Measurements from ENCODE around the gene NXPH1. TPM values are rescaled to one million over a fixed set of nuclear protein-coding genes. Genes with fewer than 3 reads are reported as not detected.

Gene NXPH1
- total and polyA plus RNA-seq, 11 donors, result not detected

DNA sequence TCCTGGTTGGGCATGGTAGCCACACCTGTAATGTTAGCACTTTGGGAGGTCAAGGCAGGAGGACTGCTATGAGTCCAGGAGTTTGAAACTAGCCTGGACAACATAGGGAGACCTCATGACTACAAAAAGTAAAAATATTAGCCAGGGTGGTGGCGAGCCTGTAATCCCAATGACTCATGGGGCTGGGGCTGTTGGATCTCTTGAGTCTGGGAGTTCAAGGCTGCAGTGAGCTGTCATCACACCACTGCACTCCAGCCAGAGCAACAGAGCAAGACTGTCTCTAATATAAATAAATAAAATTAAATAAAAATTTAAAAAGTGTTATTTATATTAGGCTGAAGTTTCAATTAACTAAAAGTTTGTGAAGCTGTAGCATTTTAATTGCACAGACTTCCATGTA, 207.3 kb downstream of the NXPH1 start:
- Histone ChIP-seq H3K27me3 (no peaks in the 10 kb centered on the region), H3K4me1 (peaks cover 0 to 2% (median 0%) of the 10 kb centered on the region in 12 donors), H3K36me3 (no peaks in the 10 kb centered on the region), H3K27ac (no peak overlapping the region), H3K4me3 (no peak overlapping the region), H3K9me3 (no peaks in the 10 kb centered on the region)
- ATAC-seq (no peak), DNase-seq (no peak)
- 69 to 79% (median 74%) methylated on average over 1 of the region's 1 CpG for WGBS, 4 donors
- no peak for TF ChIP-seq POLR2A (IDR thresholded peaks at IDR 0.05)
- TF ChIP-seq CTCF (IDR thresholded peaks at IDR 0.05), result no peak
- intact Hi-C loops (cut with DNase I), result no loop called here

DNA sequence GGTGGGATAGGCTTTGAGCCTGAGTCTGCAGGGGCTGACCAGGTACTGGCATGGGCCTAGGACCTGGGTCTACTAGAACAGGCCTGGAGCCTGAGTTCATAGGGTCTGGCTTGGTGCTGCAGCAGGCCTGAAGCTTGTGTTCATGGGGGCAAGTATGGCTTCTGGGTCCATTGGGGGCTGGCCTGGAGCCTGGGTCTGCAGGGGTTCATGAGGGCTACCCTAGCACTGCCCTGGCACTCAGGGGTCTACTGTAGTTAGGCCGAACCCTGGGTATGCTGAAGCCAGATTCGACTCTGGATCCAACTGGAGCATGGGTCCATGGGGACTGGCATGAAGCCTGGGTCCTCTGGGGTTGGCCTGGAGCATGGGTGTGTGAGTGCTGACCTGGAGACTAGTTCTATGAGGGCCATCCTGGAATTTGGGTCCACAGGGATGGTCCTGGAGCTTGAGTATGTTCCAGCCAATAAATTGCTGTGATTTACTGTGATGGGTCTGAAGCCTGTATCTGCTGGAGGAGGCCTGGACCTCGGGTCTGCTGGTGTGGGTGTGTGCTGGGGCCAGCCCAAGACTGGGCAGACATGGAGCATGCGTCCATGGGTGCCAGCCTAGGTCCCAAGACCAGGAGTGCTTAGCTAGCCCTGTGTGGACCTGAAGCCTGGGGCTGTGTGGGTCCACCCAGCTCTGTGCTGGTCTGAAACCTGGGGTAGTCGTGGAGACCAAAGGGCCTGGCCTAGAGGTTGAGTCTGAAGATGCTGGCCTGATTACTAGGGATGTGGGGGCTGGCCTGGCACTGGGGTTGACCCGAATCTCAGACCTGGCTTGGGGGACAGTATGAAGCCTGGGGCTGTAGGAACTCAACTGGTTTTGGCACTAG, 235.5 kb downstream of the NXPH1 start:
- intact Hi-C loops (cut with DNase I), result no loop called here
- Histone ChIP-seq H3K36me3 (no peaks in the 10 kb centered on the region), H3K27me3 (no peaks in the 10 kb centered on the region), H3K4me3 (no peak overlapping the region), H3K27ac (no peak overlapping the region), H3K4me1 (no peaks in the 10 kb centered on the region), H3K9me3 (peaks cover 0 to 15% (median 0%) of the 10 kb centered on the region in 12 donors)
- 50 to 72% (median 68%) methylated on average over 3 to 6 of the region's 6 CpGs for WGBS, 4 donors
- ATAC-seq (peak in 1 of 4 donors; percentile 13), DNase-seq (no peak)
- TF ChIP-seq POLR2A (IDR thresholded peaks at IDR 0.05), result no peak
- no peak for TF ChIP-seq CTCF (IDR thresholded peaks at IDR 0.05)

GRCh38 chr7:8669501-8669851, 236.1 kb downstream of the NXPH1 start:
- H3K36me3 ChIP-seq, result no peaks in the 10 kb centered on the region
- H3K4me1 ChIP-seq, result no peaks in the 10 kb centered on the region
- DNase-seq, result no peak
- H3K4me3 ChIP-seq, result no peak overlapping the region
- TF ChIP-seq CTCF (IDR thresholded peaks at IDR 0.05) (no peak), POLR2A (IDR thresholded peaks at IDR 0.05) (no peak)
- intact Hi-C loops (cut with DNase I), result no loop called here
- H3K27me3 ChIP-seq, result no peaks in the 10 kb centered on the region
- ATAC-seq, result no peak
- peaks cover 0 to 15% (median 0%) of the 10 kb centered on the region in 12 donors for H3K9me3 ChIP-seq
- no peak overlapping the region for H3K27ac ChIP-seq

DNA sequence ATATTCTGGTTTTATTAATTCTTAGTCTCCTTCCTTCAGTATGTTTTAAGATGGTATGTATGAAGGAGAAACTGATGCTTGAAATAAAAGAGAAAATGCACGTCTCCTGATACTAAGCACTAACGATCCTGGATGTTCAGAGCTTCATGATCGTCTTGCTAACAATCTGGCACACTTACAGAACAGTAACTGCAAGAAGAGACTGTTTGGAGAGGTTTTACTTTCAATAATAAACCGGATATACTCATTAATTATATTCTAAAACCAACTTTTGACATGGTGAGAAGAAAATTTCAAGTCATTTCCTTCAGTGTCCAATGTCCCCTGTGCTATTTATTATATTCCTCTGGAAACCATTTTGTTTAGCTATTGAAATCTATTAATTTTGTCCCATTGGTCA, 251.0 kb downstream of the NXPH1 start:
- Histone ChIP-seq H3K9me3 (no peaks in the 10 kb centered on the region), H3K27me3 (no peaks in the 10 kb centered on the region), H3K27ac (no peak overlapping the region), H3K36me3 (no peaks in the 10 kb centered on the region), H3K4me3 (no peak overlapping the region), H3K4me1 (no peaks in the 10 kb centered on the region)
- 66 to 73% (median 70%) methylated on average over 4 of the region's 4 CpGs for WGBS, 4 donors
- ATAC-seq, result no peak
- DNase-seq, result no peak
- no peak for TF ChIP-seq POLR2A (IDR thresholded peaks at IDR 0.05)
- no peak for TF ChIP-seq CTCF (IDR thresholded peaks at IDR 0.05)
- intact Hi-C loops (cut with DNase I), result no loop called here
